ENCODE measurements around the gene PHF20.

The PHF20 gene

GRCh38 chr20:35772563-35773058 is 796 bp downstream of the PHF20 start:
- TF ChIP-seq CTCF (IDR thresholded peaks at IDR 0.05), result no peak

- TF ChIP-seq CTCF (IDR thresholded peaks at IDR 0.05), result no peak
Observed at GRCh38 chr20:35773154-35773751, 1.4 kb downstream of the PHF20 start.

GRCh38 chr20:35774391-35774790 is 2.6 kb downstream of the PHF20 start:
- TF ChIP-seq CTCF (IDR thresholded peaks at IDR 0.05), result no peak

- TF ChIP-seq CTCF (IDR thresholded peaks at IDR 0.05), result no peak
Observed at GRCh38 chr20:35776513-35777101, 4.8 kb downstream of the PHF20 start.

- TF ChIP-seq CTCF (IDR thresholded peaks at IDR 0.05), result no peak
Observed at GRCh38 chr20:35788796-35789195, 17.0 kb downstream of the PHF20 start.

- TF ChIP-seq CTCF (IDR thresholded peaks at IDR 0.05), result no peak
Observed at GRCh38 chr20:35791097-35791496, 19.3 kb downstream of the PHF20 start.

- no peak for TF ChIP-seq CTCF (IDR thresholded peaks at IDR 0.05)
Observed at GRCh38 chr20:35791821-35792220, 20.0 kb downstream of the PHF20 start.
